OCI-LY3 (cell line): Measurements from ENCODE around the gene NFE2.

Experiments used
- H2AFZ ChIP-seq: fragments of 200-600, 300-600 bp; shearing (Covaris generic); 2 replicates; pipeline ENCODE4 v1.6.0; 2014; ENCODE audit warnings: antibody characterized with exemption, low read depth, low read length
- H3K27ac ChIP-seq: fragments of 200-600, 300-600 bp; sonication (generic); 2 replicates; pipeline ENCODE4 v1.5.1; 2014; ENCODE audit warnings: mild to moderate bottlenecking, low read length, moderate library complexity, mixed read lengths
- H3K27me3 ChIP-seq: fragments of 200-600, 300-600 bp; sonication (generic); 2 replicates; pipeline ENCODE4 v1.6.1; 2014; ENCODE audit warnings: low read depth, low read length, mixed read lengths
- H3K36me3 ChIP-seq: fragments of 200-600, 300-600 bp; sonication (generic); replicated peaks from 2 replicates; pipeline ENCODE3; 2014; ENCODE audit warnings: low read depth, low read length, mixed read lengths
- H3K4me1 ChIP-seq: fragments of 300-600, 200-600 bp; sonication (generic); 2 replicates; pipeline ENCODE4 v1.6.1; 2014; ENCODE audit warnings: low read length, mixed read lengths
- H3K4me2 ChIP-seq: fragments of 200-600, 300-600 bp; sonication (generic); 2 replicates; pipeline ENCODE4 v1.6.1; 2014; ENCODE audit warnings: low read length, mixed read lengths
- H3K4me3 ChIP-seq: fragments of 300-600, 200-600 bp; sonication (generic); 2 replicates; pipeline ENCODE4 v1.5.1; 2014; ENCODE audit warnings: antibody characterized with exemption, mild to moderate bottlenecking, low read length, moderate library complexity
- H3K79me2 ChIP-seq: fragments of 300-600, 200-600 bp; shearing (Covaris generic); 2 replicates; pipeline ENCODE4 v1.6.1; 2014; ENCODE audit warnings: mild to moderate bottlenecking, low read length, mixed read lengths
- H3K9ac ChIP-seq: fragments of 300-600, 200-600 bp; shearing (Covaris generic); 2 replicates; pipeline ENCODE4 v1.6.0; 2014; ENCODE audit warnings: mild to moderate bottlenecking, low read length, moderate library complexity
- H3K9me3 ChIP-seq: fragments of 200-600, 300-600 bp; shearing (Covaris generic); 2 replicates; pipeline ENCODE4 v1.6.1; 2014; ENCODE audit warnings: low read length, mixed read lengths; ENCODE audit not compliant: insufficient read depth
- H4K20me1 ChIP-seq: fragments of 200-600, 300-600 bp; sonication (generic); 2 replicates; pipeline ENCODE4 v1.6.1; 2016; ENCODE audit warnings: low read length, mixed read lengths; ENCODE audit not compliant: insufficient read depth
- EZH2phosphoT487 ChIP-seq: fragments of 200-600 bp; shearing (Covaris generic); IDR thresholded peaks from 2 replicates; pipeline ENCODE4 v1.6.1; 2018; ENCODE audit warnings: antibody characterized with exemption, mixed run types, low read depth
- TF ChIP-seq, protein P1 (sequence below): fragments of 200-600, 300-600 bp; sonication (generic); IDR thresholded peaks from 2 replicates; pipeline ENCODE4 v1.5.1; 2014; ENCODE audit warnings: antibody characterized with exemption, low read length, low read depth

NFE2 gene

DNA sequence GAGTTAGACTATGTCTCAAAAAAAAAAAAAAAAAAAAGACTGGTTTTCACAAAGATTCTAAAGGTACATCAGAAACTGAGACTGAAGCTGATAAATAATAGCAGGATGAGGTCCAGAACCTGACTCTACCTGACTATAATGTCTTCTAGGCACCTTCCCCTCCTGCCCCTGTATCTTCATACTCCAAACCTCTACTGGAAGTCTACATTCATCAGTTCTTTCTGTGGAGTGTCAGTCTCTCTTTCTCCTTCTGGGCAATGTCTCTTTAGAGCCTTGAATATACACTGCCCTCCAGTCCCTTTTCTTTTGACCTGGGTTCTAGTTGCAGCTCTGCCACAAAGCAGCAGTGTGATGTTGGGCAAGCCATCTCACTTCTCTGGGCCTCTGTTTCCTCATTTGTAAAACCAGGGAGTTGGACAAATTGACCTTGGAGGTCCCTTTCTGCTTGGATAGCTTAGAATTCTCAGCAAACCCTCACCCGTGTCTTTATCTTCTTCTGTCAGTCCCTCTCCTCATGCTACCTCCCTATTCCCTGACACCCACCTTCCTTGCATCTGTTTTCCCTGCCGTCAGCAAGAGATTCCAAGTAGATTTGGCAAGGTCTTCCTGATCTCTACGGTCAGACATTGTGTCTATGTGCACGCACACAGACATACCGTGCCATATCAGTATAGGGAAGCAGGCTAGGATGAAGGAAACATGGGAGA lies 4.3 kb downstream of the NFE2 start:
- H3K9ac ChIP-seq, result no peak overlapping the region
- peaks cover 37% of the 10 kb centered on the region for H3K27me3 ChIP-seq
- TF ChIP-seq EZH2phosphoT487, result no peak
- TF ChIP-seq, protein P1, sequence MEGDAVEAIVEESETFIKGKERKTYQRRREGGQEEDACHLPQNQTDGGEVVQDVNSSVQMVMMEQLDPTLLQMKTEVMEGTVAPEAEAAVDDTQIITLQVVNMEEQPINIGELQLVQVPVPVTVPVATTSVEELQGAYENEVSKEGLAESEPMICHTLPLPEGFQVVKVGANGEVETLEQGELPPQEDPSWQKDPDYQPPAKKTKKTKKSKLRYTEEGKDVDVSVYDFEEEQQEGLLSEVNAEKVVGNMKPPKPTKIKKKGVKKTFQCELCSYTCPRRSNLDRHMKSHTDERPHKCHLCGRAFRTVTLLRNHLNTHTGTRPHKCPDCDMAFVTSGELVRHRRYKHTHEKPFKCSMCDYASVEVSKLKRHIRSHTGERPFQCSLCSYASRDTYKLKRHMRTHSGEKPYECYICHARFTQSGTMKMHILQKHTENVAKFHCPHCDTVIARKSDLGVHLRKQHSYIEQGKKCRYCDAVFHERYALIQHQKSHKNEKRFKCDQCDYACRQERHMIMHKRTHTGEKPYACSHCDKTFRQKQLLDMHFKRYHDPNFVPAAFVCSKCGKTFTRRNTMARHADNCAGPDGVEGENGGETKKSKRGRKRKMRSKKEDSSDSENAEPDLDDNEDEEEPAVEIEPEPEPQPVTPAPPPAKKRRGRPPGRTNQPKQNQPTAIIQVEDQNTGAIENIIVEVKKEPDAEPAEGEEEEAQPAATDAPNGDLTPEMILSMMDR, result no peak
- no peaks in the 10 kb centered on the region for H3K36me3 ChIP-seq
- no peak overlapping the region for H3K27ac ChIP-seq
- 0 out of 2 replicates have a peak, but pooled peaks cover 7% of the 10 kb centered on the region for H3K4me1 ChIP-seq
- H4K20me1 ChIP-seq, result no peaks in the 10 kb centered on the region
- H3K79me2 ChIP-seq, result no peaks in the 10 kb centered on the region
- no peak overlapping the region for H3K4me3 ChIP-seq
- no peaks in the 10 kb centered on the region for H3K9me3 ChIP-seq
- H2AFZ ChIP-seq, result no peak overlapping the region
- no peak overlapping the region for H3K4me2 ChIP-seq

DNA sequence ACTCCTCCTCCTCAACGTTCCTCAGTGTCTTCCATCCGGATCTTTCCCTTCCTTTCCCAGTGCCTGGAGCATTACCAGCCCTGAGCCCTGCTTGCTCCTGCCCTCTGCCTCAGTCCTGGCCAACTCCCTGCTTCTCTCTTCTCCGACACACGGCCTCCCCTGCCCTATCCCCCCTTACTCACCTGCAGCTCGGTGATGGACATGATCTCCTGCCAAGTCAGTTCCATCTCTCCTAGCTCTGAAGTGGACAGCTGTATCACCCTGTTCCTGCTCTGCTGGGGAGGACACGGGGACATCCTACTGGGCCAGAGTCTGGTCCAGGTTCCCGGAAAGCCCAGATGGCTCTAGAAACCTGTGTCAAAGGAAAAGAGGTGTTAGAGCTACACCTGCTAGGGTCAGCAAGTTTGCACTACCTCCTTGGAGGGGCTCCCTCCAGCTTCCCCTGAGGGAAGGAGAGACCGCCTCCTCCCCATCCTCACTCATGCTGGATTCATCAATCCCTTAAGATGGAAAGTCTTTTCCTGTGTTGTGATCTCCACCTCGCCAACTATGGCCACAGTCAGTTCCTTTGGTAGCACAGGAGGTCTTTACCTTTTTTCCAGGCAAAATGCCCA lies 5.8 kb downstream of the NFE2 start:
- TF ChIP-seq, protein P1, result no peak
- no peak for TF ChIP-seq EZH2phosphoT487
- Histone ChIP-seq H3K4me3 (no peak overlapping the region), H3K4me2 (no peak overlapping the region), H3K36me3 (no peaks in the 10 kb centered on the region), H4K20me1 (no peaks in the 10 kb centered on the region), H2AFZ (no peak overlapping the region), H3K27ac (no peak overlapping the region), H3K4me1 (no peaks in the 10 kb centered on the region), H3K79me2 (no peaks in the 10 kb centered on the region), H3K27me3 (peaks cover 22% of the 10 kb centered on the region), H3K9me3 (no peaks in the 10 kb centered on the region), H3K9ac (no peak overlapping the region)

DNA sequence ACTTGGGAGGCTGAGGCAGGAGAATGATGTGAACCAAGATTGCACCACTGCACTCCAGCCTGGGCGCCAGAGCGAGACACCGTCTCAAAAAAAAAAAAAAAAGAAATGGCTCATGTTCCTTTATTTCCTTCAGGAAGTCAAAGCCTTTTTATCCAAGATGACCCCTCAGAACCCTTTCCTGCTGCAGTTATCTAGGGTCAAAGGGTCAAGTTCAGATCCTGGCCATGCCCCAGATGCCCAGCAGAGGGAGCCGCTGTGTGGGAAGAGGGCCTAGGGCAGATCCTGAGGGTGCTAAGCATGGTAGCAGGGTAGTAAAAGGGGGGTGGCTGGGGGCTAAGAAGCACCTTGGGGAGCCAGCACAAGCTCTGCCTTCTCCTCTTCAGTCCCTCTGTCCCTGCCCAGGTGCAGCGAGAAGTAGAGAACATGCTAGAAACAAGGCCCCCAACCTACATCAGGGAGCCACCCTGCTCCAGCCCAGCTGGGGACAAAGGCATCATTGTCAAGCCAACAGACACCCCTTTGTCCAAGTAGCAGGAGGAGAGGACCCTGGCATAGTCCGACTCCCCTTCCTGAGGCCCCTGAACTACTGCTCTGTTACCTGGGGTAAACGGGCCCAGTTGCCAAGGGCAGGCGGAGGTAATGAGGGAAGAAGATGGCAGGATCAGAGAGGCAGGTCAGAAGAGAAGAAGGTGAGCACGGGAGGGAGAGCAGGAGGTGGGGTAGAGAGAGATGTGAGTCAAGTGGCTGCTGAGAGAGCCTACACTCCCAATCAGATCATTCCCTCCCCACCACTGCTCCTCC lies 6.5 kb downstream of the NFE2 start:
- Histone ChIP-seq H4K20me1 (no peaks in the 10 kb centered on the region), H3K4me2 (no peak overlapping the region), H3K36me3 (no peaks in the 10 kb centered on the region), H3K27ac (no peak overlapping the region), H3K79me2 (no peaks in the 10 kb centered on the region), H3K9me3 (no peaks in the 10 kb centered on the region), H3K9ac (no peak overlapping the region), H3K4me1 (no peaks in the 10 kb centered on the region), H3K4me3 (no peak overlapping the region), H3K27me3 (peaks cover 15% of the 10 kb centered on the region), H2AFZ (no peak overlapping the region)
- no peak for TF ChIP-seq EZH2phosphoT487
- TF ChIP-seq, protein P1, result peak; percentile 79

DNA sequence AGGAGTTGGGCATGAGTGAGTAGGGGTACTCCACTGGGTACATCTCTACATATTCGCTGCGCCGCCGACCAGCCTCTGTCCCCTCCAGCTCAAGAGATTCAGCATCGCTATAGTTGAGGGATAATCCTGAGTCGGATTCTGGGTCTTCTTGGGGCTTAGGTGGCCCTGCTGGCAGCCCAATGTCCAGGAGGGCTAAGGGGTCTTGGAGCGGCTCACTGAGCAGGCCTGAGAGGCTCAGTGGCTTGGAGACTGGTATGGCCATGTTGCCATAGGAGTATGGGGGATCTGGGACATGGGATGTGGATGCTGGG lies 7.9 kb downstream of the NFE2 start:
- Histone ChIP-seq H3K4me1 (no peaks in the 10 kb centered on the region), H3K36me3 (peaks cover 1% of the 10 kb centered on the region), H3K27ac (no peak overlapping the region), H3K9ac (no peak overlapping the region), H4K20me1 (no peaks in the 10 kb centered on the region; the same call in 1 of the 2 replicates), H3K79me2 (no peaks in the 10 kb centered on the region), H2AFZ (no peak overlapping the region), H3K4me2 (no peak overlapping the region), H3K27me3 (peaks cover 3% of the 10 kb centered on the region; the same call in 1 of the 2 replicates), H3K9me3 (no peaks in the 10 kb centered on the region), H3K4me3 (no peak overlapping the region)
- TF ChIP-seq EZH2phosphoT487, result no peak
- TF ChIP-seq, protein P1, result no peak
